Measurements from ENCODE around the gene ACVR1. TPM values are rescaled to one million over a fixed set of nuclear protein-coding genes. Genes with fewer than 3 reads are reported as not detected.
A peak's percentile ranks its signal among the peaks of the same experiment; 100 is the strongest.

ACVR1 gene
- total and polyA plus RNA-seq, 2 experiments from 2014 or later, result 8.9 to 21.5 TPM

DNA sequence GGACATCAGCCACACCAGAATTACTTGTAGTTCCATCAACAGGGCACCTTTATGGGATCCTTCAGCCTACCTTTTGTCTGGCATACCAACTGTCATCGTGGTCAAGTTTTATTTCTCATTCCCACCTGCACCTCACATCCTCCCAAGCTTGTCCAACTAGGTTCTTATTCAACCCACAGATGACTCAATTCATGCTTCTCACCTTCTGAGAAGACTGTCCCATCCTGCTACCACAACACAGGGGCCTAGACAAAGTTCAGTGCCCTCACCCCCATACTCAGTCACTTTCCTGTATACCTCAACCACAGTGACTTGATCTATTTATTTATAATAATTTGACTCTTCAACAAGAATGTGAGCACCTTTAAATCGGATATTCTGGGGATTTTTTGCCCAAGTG lies 133.1 kb downstream of the ACVR1 start:
- Histone ChIP-seq H3K36me3 (ENCODE audit: insufficient read depth) (no peaks in the 10 kb centered on the region), H2AFZ (no peak overlapping the region), H3K79me2 (replicated peaks; ENCODE audit: insufficient read depth) (no peaks in the 10 kb centered on the region), H3K27me3 (ENCODE audit: insufficient read depth) (no peaks in the 10 kb centered on the region), H3K9me2 (ENCODE audit: insufficient read depth) (no peaks in the 10 kb centered on the region), H3K4me1 (ENCODE audit: insufficient read depth) (no peaks in the 10 kb centered on the region), H3F3A (replicated peaks; ENCODE audit: low read depth) (no peaks in the 10 kb centered on the region), H3K4me3 (no peak overlapping the region), H4K20me1 (replicated peaks; ENCODE audit: insufficient read depth) (peaks cover 2% of the 10 kb centered on the region; the same call in 1 of the 2 replicates), H3K27ac (ENCODE audit: low read depth) (no peak overlapping the region), H3K4me2 (no peak overlapping the region)
- Mint-ChIP-seq H3K4me1 (peaks cover 8% of the 10 kb centered on the region; the same call in 2 of the 3 replicates), H3K27ac (peak overlapping the region; percentile 24; the same call in 1 of the 2 replicates), H3K27me3 (ENCODE audit: insufficient read depth, low read depth, poor library complexity) (peaks cover 2% of the 10 kb centered on the region), H3K9me3 (no peaks in the 10 kb centered on the region), H3K36me3 (ENCODE audit: low read depth) (peaks cover 8% of the 10 kb centered on the region; the same call in 2 of the 3 replicates), H3K4me3 (no peak overlapping the region)
- TF ChIP-seq ETS1 (IDR thresholded peaks at IDR 0.05), result no peak
- no peak for TF ChIP-seq EZH2 (IDR thresholded peaks at IDR 0.05; ENCODE audit: low read depth, unreplicated experiment)
- TF ChIP-seq JUNB (IDR thresholded peaks at IDR 0.05; ENCODE audit: unreplicated experiment), result no peak
- DNase-seq (ENCODE audit: low spot score) (no peak), ATAC-seq (no peak)

DNA sequence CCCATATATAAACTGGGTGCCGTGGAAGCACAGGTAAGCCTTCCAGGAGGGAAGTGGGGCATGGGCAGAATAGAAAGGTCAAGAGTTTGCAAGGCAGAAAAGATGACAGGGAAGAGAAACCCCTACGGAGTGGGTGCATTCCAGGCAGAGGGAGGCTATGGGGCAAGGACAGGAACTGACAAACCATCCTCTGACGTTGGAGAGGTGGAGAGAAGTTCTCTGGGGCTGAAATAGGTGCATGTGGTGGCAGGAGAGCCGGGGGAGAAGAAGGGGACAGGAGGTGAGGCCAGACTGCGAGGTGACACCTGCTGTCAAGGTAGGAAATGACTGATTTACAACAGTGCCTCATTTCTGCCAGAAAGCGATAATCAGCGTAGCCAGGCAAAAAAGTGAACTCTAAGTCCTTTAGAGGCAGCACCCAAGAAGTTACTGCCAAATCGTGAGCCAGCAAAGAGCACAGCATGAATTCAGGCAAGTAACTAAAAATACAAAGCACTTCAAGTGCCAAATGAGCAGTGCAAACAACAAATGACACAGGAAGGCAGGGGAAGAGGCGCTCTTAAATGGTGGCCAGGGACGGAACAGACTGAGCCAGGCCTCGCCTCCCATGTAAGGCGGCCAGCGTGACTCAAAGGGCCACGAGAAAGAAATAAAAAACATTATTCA lies 134.2 kb downstream of the ACVR1 start:
- peaks cover 2% of the 10 kb centered on the region; the same call in 1 of the 2 replicates for H4K20me1 ChIP-seq (replicated peaks; ENCODE audit: insufficient read depth)
- ATAC-seq (no peak), DNase-seq (ENCODE audit: low spot score) (no peak)
- H3K36me3 ChIP-seq (ENCODE audit: insufficient read depth), result 0 out of 2 replicates have a peak, but pooled peaks cover under 1% of the 10 kb centered on the region
- TF ChIP-seq, protein P1, sequence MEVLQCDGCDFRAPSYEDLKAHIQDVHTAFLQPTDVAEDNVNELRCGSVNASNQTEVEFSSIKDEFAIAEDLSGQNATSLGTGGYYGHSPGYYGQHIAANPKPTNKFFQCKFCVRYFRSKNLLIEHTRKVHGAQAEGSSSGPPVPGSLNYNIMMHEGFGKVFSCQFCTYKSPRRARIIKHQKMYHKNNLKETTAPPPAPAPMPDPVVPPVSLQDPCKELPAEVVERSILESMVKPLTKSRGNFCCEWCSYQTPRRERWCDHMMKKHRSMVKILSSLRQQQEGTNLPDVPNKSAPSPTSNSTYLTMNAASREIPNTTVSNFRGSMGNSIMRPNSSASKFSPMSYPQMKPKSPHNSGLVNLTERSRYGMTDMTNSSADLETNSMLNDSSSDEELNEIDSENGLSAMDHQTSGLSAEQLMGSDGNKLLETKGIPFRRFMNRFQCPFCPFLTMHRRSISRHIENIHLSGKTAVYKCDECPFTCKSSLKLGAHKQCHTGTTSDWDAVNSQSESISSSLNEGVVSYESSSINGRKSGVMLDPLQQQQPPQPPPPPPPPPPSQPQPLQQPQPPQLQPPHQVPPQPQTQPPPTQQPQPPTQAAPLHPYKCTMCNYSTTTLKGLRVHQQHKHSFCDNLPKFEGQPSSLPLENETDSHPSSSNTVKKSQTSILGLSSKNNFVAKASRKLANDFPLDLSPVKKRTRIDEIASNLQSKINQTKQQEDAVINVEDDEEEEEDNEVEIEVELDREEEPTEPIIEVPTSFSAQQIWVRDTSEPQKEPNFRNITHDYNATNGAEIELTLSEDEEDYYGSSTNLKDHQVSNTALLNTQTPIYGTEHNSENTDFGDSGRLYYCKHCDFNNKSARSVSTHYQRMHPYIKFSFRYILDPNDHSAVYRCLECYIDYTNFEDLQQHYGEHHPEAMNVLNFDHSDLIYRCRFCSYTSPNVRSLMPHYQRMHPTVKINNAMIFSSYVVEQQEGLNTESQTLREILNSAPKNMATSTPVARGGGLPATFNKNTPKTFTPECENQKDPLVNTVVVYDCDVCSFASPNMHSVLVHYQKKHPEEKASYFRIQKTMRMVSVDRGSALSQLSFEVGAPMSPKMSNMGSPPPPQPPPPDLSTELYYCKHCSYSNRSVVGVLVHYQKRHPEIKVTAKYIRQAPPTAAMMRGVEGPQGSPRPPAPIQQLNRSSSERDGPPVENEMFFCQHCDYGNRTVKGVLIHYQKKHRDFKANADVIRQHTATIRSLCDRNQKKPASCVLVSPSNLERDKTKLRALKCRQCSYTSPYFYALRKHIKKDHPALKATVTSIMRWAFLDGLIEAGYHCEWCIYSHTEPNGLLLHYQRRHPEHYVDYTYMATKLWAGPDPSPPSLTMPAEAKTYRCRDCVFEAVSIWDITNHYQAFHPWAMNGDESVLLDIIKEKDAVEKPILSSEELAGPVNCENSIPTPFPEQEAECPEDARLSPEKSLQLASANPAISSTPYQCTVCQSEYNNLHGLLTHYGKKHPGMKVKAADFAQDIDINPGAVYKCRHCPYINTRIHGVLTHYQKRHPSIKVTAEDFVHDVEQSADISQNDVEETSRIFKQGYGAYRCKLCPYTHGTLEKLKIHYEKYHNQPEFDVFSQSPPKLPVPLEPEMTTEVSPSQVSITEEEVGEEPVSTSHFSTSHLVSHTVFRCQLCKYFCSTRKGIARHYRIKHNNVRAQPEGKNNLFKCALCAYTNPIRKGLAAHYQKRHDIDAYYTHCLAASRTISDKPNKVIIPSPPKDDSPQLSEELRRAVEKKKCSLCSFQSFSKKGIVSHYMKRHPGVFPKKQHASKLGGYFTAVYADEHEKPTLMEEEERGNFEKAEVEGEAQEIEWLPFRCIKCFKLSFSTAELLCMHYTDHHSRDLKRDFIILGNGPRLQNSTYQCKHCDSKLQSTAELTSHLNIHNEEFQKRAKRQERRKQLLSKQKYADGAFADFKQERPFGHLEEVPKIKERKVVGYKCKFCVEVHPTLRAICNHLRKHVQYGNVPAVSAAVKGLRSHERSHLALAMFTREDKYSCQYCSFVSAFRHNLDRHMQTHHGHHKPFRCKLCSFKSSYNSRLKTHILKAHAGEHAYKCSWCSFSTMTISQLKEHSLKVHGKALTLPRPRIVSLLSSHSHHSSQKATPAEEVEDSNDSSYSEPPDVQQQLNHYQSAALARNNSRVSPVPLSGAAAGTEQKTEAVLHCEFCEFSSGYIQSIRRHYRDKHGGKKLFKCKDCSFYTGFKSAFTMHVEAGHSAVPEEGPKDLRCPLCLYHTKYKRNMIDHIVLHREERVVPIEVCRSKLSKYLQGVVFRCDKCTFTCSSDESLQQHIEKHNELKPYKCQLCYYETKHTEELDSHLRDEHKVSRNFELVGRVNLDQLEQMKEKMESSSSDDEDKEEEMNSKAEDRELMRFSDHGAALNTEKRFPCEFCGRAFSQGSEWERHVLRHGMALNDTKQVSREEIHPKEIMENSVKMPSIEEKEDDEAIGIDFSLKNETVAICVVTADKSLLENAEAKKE (CRISPR knock-in tag; IDR thresholded peaks at IDR 0.05), result no peak
- TF ChIP-seq, protein P2, sequence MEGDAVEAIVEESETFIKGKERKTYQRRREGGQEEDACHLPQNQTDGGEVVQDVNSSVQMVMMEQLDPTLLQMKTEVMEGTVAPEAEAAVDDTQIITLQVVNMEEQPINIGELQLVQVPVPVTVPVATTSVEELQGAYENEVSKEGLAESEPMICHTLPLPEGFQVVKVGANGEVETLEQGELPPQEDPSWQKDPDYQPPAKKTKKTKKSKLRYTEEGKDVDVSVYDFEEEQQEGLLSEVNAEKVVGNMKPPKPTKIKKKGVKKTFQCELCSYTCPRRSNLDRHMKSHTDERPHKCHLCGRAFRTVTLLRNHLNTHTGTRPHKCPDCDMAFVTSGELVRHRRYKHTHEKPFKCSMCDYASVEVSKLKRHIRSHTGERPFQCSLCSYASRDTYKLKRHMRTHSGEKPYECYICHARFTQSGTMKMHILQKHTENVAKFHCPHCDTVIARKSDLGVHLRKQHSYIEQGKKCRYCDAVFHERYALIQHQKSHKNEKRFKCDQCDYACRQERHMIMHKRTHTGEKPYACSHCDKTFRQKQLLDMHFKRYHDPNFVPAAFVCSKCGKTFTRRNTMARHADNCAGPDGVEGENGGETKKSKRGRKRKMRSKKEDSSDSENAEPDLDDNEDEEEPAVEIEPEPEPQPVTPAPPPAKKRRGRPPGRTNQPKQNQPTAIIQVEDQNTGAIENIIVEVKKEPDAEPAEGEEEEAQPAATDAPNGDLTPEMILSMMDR (conservative IDR thresholded peaks at IDR 0.05; ENCODE audit: low read depth in 2 of 2), result peak in 1 of 2 experiments; percentile 11; a peak in 1 of 4 replicates
- Mint-ChIP-seq H3K27me3 (ENCODE audit: insufficient read depth, low read depth, poor library complexity) (no peaks in the 10 kb centered on the region), H3K4me3 (no peak overlapping the region), H3K36me3 (ENCODE audit: low read depth) (peaks cover 13% of the 10 kb centered on the region), H3K4me1 (peaks cover 2% of the 10 kb centered on the region; the same call in 1 of the 3 replicates), H3K27ac (no peak overlapping the region; the same call in 1 of the 2 replicates), H3K9me3 (no peaks in the 10 kb centered on the region)
- H3K4me2 ChIP-seq, result no peak overlapping the region
- no peaks in the 10 kb centered on the region for H3K9me2 ChIP-seq (ENCODE audit: insufficient read depth)
- H3K4me3 ChIP-seq, result no peak overlapping the region
- no peaks in the 10 kb centered on the region for H3K79me2 ChIP-seq (replicated peaks; ENCODE audit: insufficient read depth)
- no peaks in the 10 kb centered on the region for H3K27me3 ChIP-seq (ENCODE audit: insufficient read depth)
- no peak overlapping the region for H3K27ac ChIP-seq (ENCODE audit: low read depth)
- no peaks in the 10 kb centered on the region for H3K4me1 ChIP-seq (ENCODE audit: insufficient read depth)
- H3F3A ChIP-seq (replicated peaks; ENCODE audit: low read depth), result no peaks in the 10 kb centered on the region
- H2AFZ ChIP-seq, result no peak overlapping the region

All from GM23338 (cell line).